Natural killer cell (primary cell): ENCODE measurements around the gene FRYL. TPM values are rescaled to one million over a fixed set of nuclear protein-coding genes. Genes with fewer than 3 reads are reported as not detected.
"Not testable (repeated sequence)": the region's sequence is repeated elsewhere in the genome, so short reads cannot be mapped to it uniquely, and the experiment has no call there.

Experiments
- ATAC-seq, 3 donors: fragments of 150-1000 bp in 2 of 3; fragments of 200-7000 bp in 1 of 3; cut with Tn5 transposase; 1 replicate in 1 of 3; 2 replicates in 2 of 3; pipeline ENCODE4 v1.10.0; 2021; ENCODE audit warnings: mild to moderate bottlenecking in 2 of 3, moderate library complexity in 2 of 3
- DNase-seq, 2 donors: peaks; one replicate each; pipeline versions ENCODE4 v3.0.0 to v3.0.0-alpha.2; 2013 to 2021; ENCODE audit warnings: mixed read lengths in 1 of 2
- H3K27ac ChIP-seq: one replicate; pipeline ENCODE4 v1.5.1; 2013; ENCODE audit warnings: mild to moderate bottlenecking, low read length
- H3K27me3 ChIP-seq: one replicate; pipeline ENCODE4 v1.6.1; 2013; ENCODE audit warnings: low read length; ENCODE audit not compliant: control insufficient read depth, insufficient read depth
- H3K36me3 ChIP-seq: one replicate; pipeline ENCODE4 v1.6.1; 2013; ENCODE audit warnings: low read length; ENCODE audit not compliant: control insufficient read depth, insufficient read depth
- H3K4me1 ChIP-seq: one replicate; pipeline ENCODE4 v1.6.1; 2013; ENCODE audit warnings: low read length; ENCODE audit not compliant: control insufficient read depth, insufficient read depth
- H3K4me3 ChIP-seq: one replicate; pipeline ENCODE4 v1.5.1; 2013; ENCODE audit warnings: low read length
- H3K9me3 ChIP-seq: one replicate; pipeline ENCODE4 v1.6.1; 2013; ENCODE audit warnings: low read length; ENCODE audit not compliant: control insufficient read depth, insufficient read depth
- H3K27ac Mint-ChIP-seq, 2 donors: one replicate each; pipeline ENCODE4 v1.8.0; 2022; ENCODE audit warnings: mild to moderate bottlenecking in 2 of 2, mixed read lengths in 2 of 2, moderate library complexity in 1 of 2
- H3K27me3 Mint-ChIP-seq, 2 donors: one replicate each; pipeline ENCODE4 v1.8.0; 2022; ENCODE audit warnings: low read depth in 2 of 2, mixed read lengths in 2 of 2
- H3K36me3 Mint-ChIP-seq: one replicate; pipeline ENCODE4 v1.8.0; 2022; ENCODE audit warnings: mixed read lengths
- H3K4me1 Mint-ChIP-seq, 2 donors: one replicate each; pipeline ENCODE4 v1.8.0; 2022; ENCODE audit warnings: mixed read lengths in 2 of 2
- H3K4me3 Mint-ChIP-seq: one replicate; pipeline ENCODE4 v1.8.0; 2022; ENCODE audit warnings: mild to moderate bottlenecking, moderate library complexity, mixed read lengths
- H3K9me3 Mint-ChIP-seq, 2 donors: one replicate each; pipeline ENCODE4 v1.8.0; 2022; ENCODE audit warnings: mixed read lengths in 2 of 2
- CTCF ChIP-seq: fragments of 200-600 bp; IDR thresholded peaks from one replicate; pipeline ENCODE4 v1.8.0; 2022; ENCODE audit warnings: antibody characterized with exemption
- WGBS: methylation state at CpG from one replicate; pipeline ENCODE4 v1.1.7; 2013; ENCODE audit warnings: missing lambda C conversion rate; ENCODE audit not compliant: insufficient coverage; 5-methylcytosine and 5-hydroxymethylcytosine counted together
- intact Hi-C: fragments of 100-400 bp; cut with micrococcal nuclease; formaldehyde crosslinking; loops from one replicate; pipeline ENCODE4 v1.14.2; 2022
- total RNA-seq, 4 donors: library from RNA; stranded (reverse); fragments of 120-200 nt in 1 of 4; gene quantifications; one replicate each; pipeline versions ENCODE4 v1.2.3 to v1.2.4, GENCODE V29; 2013 to 2022

FRYL gene
- total RNA-seq, 3 donors from 2014 or later (not counting 1 experiment from before 2014, with no cell fraction given) = 143 to 181 (median 146) TPM

GRCh38 chr4:48640225-48640624, 139.9 kb downstream of the FRYL start:
- peak overlapping the region; percentile 27 to 42 for H3K27ac Mint-ChIP-seq
- no peak overlapping the region for H3K4me3 ChIP-seq
- H3K27me3 Mint-ChIP-seq = no peaks in the 10 kb centered on the region
- no peak for TF ChIP-seq CTCF
- no peaks in the 10 kb centered on the region for H3K9me3 Mint-ChIP-seq
- H3K36me3 Mint-ChIP-seq = no peaks in the 10 kb centered on the region
- no peak overlapping the region for H3K4me3 Mint-ChIP-seq
- H3K4me1 ChIP-seq = peaks cover 2% of the 10 kb centered on the region
- intact Hi-C loops = no loop called here
- H3K27ac ChIP-seq = no peak overlapping the region
- H3K27me3 ChIP-seq = no peaks in the 10 kb centered on the region
- no peaks in the 10 kb centered on the region for H3K9me3 ChIP-seq
- peaks cover 49% of the 10 kb centered on the region in 2 donors for H3K4me1 Mint-ChIP-seq
- no peaks in the 10 kb centered on the region for H3K36me3 ChIP-seq
- ATAC-seq (no peak), DNase-seq (no peak)

GRCh38 chr4:48639807-48640206, 140.3 kb downstream of the FRYL start:
- Histone ChIP-seq H3K27me3 (no peaks in the 10 kb centered on the region), H3K4me3 (no peak overlapping the region), H3K4me1 (peaks cover 2% of the 10 kb centered on the region), H3K36me3 (no peaks in the 10 kb centered on the region), H3K27ac (no peak overlapping the region), H3K9me3 (no peaks in the 10 kb centered on the region)
- Mint-ChIP-seq H3K4me1 (peaks cover 47% of the 10 kb centered on the region in 2 donors), H3K9me3 (no peaks in the 10 kb centered on the region), H3K27me3 (no peaks in the 10 kb centered on the region), H3K27ac (peak overlapping the region; percentile 5 to 42), H3K36me3 (no peaks in the 10 kb centered on the region), H3K4me3 (no peak overlapping the region)
- no peak for TF ChIP-seq CTCF
- DNase-seq = no peak
- ATAC-seq = no peak
- intact Hi-C loops = no loop called here
- WGBS = 82% methylated on average over 3 of the region's 3 CpGs

- H3K4me1 ChIP-seq, H3K9me3 ChIP-seq, H3K4me3 ChIP-seq, H3K9me3 Mint-ChIP-seq, ATAC-seq, H3K27ac Mint-ChIP-seq, H3K27me3 Mint-ChIP-seq, H3K27me3 ChIP-seq, H3K36me3 Mint-ChIP-seq, intact Hi-C loops, H3K36me3 ChIP-seq, H3K27ac ChIP-seq, DNase-seq, H3K4me3 Mint-ChIP-seq: not testable (repeated sequence)
- 100% methylated on average over 4 of the region's 5 CpGs for WGBS
- peaks cover 47% of the 10 kb centered on the region in 2 donors for H3K4me1 Mint-ChIP-seq
Measured at GRCh38 chr4:48638586-48638985, 141.5 kb downstream of the FRYL start.

- ATAC-seq (no peak), DNase-seq (no peak)
- WGBS = no CpG with 5 or more reads among the region's 1 CpG
- Mint-ChIP-seq H3K9me3 (no peaks in the 10 kb centered on the region), H3K4me1 (peaks cover 32% of the 10 kb centered on the region in 2 donors), H3K27ac (no peak overlapping the region), H3K4me3 (no peak overlapping the region), H3K27me3 (no peaks in the 10 kb centered on the region), H3K36me3 (no peaks in the 10 kb centered on the region)
- no peaks in the 10 kb centered on the region for H3K36me3 ChIP-seq
- intact Hi-C loops = no loop called here
- TF ChIP-seq CTCF = no peak
- H3K4me3 ChIP-seq = no peak overlapping the region
- H3K9me3 ChIP-seq = no peaks in the 10 kb centered on the region
- peaks cover 2% of the 10 kb centered on the region for H3K4me1 ChIP-seq
- no peak overlapping the region for H3K27ac ChIP-seq
- no peaks in the 10 kb centered on the region for H3K27me3 ChIP-seq
Measured at GRCh38 chr4:48636911-48637310, 143.2 kb downstream of the FRYL start.
